Activated CD4-positive, alpha-beta T cell treated with anti-CD3 and anti-CD28 coated beads for 36 hours (primary cell): ENCODE results near the gene DGKI. TPM values are rescaled to one million over a fixed set of nuclear protein-coding genes. Genes with fewer than 3 reads are reported as not detected.

Experiments used
- ATAC-seq: fragments of 200-7000 bp; cut with Tn5 transposase; one replicate; pipeline ENCODE4 v1.10.0; 2021; ENCODE audit warnings: mild to moderate bottlenecking, moderate library complexity
- CTCF ChIA-PET: fragments of 350-600 bp; sonication (Branson Sonifier 250); formaldehyde crosslinking; loops from one replicate; lab custom pipeline; 2021; ENCODE audit warnings: antibody characterized with exemption; lab: Charles Lee
- POLR2A ChIA-PET: fragments of 350-600 bp; sonication (Branson Sonifier 250); formaldehyde crosslinking; loops from one replicate; lab custom pipeline; 2021; ENCODE audit warnings: antibody characterized with exemption, inconsistent platforms; lab: Charles Lee
- DNase-seq: peaks from one replicate; pipeline ENCODE4 v3.0.0-alpha.2; 2020
- H3K27ac Mint-ChIP-seq: one replicate; pipeline ENCODE4 v1.8.0; 2021; ENCODE audit warnings: mixed read lengths
- H3K27me3 Mint-ChIP-seq: one replicate; pipeline ENCODE4 v1.8.0; 2021; ENCODE audit warnings: mixed read lengths
- H3K36me3 Mint-ChIP-seq: one replicate; pipeline ENCODE4 v1.8.0; 2021; ENCODE audit warnings: low read depth, mixed read lengths
- H3K4me1 Mint-ChIP-seq: one replicate; pipeline ENCODE4 v1.8.0; 2021; ENCODE audit warnings: mixed read lengths
- H3K4me3 Mint-ChIP-seq: one replicate; pipeline ENCODE4 v1.8.0; 2021; ENCODE audit warnings: mild to moderate bottlenecking, moderate library complexity, mixed read lengths
- H3K9me3 Mint-ChIP-seq: one replicate; pipeline ENCODE4 v1.8.0; 2021; ENCODE audit warnings: low read depth, mixed read lengths
- intact Hi-C, 2 experiments: fragments of 100-400 bp; cut with DNase I in 1 of 2; cut with micrococcal nuclease in 1 of 2; formaldehyde crosslinking; loops; one replicate each; pipeline versions ENCODE4 v1.14.2 to v1.15.1; 2022 to 2024; cut with DNase I, micrococcal nuclease
- total RNA-seq, 2 experiments: library from RNA; stranded (reverse); gene quantifications; one replicate each; pipeline ENCODE4 v1.2.3, GENCODE V29; 2021

Gene DGKI
- total RNA-seq, 2 experiments from 2014 or later = 2.9 to 3.0 TPM

GRCh38 chr7:137787301-137787976, 59.3 kb downstream of the DGKI start:
- Mint-ChIP-seq H3K27ac (no peak overlapping the region), H3K4me1 (no peaks in the 10 kb centered on the region), H3K9me3 (peaks cover 8% of the 10 kb centered on the region), H3K36me3 (no peaks in the 10 kb centered on the region), H3K27me3 (peaks cover 37% of the 10 kb centered on the region), H3K4me3 (no peak overlapping the region)
- DNase-seq = no peak
- no peak for ATAC-seq
- intact Hi-C loops = no loop called here
- ChIA-PET CTCF (no interaction called here), POLR2A (no interaction called here)

GRCh38 chr7:137778511-137778910, 68.3 kb downstream of the DGKI start:
- H3K9me3 Mint-ChIP-seq = peaks cover 4% of the 10 kb centered on the region
- no peak overlapping the region for H3K4me3 Mint-ChIP-seq
- POLR2A ChIA-PET = no interaction called here
- H3K4me1 Mint-ChIP-seq = peaks cover 2% of the 10 kb centered on the region
- no peak overlapping the region for H3K27ac Mint-ChIP-seq
- H3K36me3 Mint-ChIP-seq = no peaks in the 10 kb centered on the region
- peaks cover 27% of the 10 kb centered on the region for H3K27me3 Mint-ChIP-seq
- no peak for ATAC-seq
- DNase-seq = no peak
- intact Hi-C loops = no loop called here
- CTCF ChIA-PET = interaction anchor here (1.6 kb wide), 1 partner anchor 25 kb away, joined by 4 read pairs; no protein-coding TSS in a partner anchor

- ATAC-seq (peak; percentile 53), DNase-seq (peak; percentile 17)
- H3K4me3 Mint-ChIP-seq = peak overlapping the region; percentile 47
- H3K4me1 Mint-ChIP-seq = peaks cover 2% of the 10 kb centered on the region
- no peak overlapping the region for H3K27ac Mint-ChIP-seq
- no peaks in the 10 kb centered on the region for H3K36me3 Mint-ChIP-seq
- H3K9me3 Mint-ChIP-seq = no peaks in the 10 kb centered on the region
- CTCF ChIA-PET = interaction anchor here (0.7 kb wide), 2 partner anchors 33 to 319 kb away, joined by 3 read pairs; no protein-coding TSS in a partner anchor
- intact Hi-C loops = no loop called here
- peaks cover 10% of the 10 kb centered on the region for H3K27me3 Mint-ChIP-seq
- POLR2A ChIA-PET = no interaction called here
These were observed 72.0 kb downstream of the DGKI start for GRCh38 chr7:137774793-137775201.

GRCh38 chr7:137772748-137773147, 74.0 kb downstream of the DGKI start:
- H3K4me3 Mint-ChIP-seq = no peak overlapping the region
- ChIA-PET CTCF (interaction anchor here (0.6 kb wide), 1 partner anchor 327 kb away, joined by 3 read pairs; no protein-coding TSS in a partner anchor), POLR2A (no interaction called here)
- H3K27me3 Mint-ChIP-seq = peaks cover 3% of the 10 kb centered on the region
- intact Hi-C loops = no loop called here
- ATAC-seq (peak; percentile 70), DNase-seq (no peak)
- H3K9me3 Mint-ChIP-seq = no peaks in the 10 kb centered on the region
- H3K27ac Mint-ChIP-seq = no peak overlapping the region
- no peaks in the 10 kb centered on the region for H3K36me3 Mint-ChIP-seq
- peaks cover 2% of the 10 kb centered on the region for H3K4me1 Mint-ChIP-seq

- ChIA-PET CTCF (no interaction called here), POLR2A (no interaction called here)
- DNase-seq = no peak
- Mint-ChIP-seq H3K9me3 (no peaks in the 10 kb centered on the region), H3K27ac (no peak overlapping the region), H3K36me3 (no peaks in the 10 kb centered on the region), H3K27me3 (peaks cover 3% of the 10 kb centered on the region), H3K4me3 (no peak overlapping the region), H3K4me1 (peaks cover 2% of the 10 kb centered on the region)
- intact Hi-C loops = no loop called here
- ATAC-seq = no peak
These were observed 74.5 kb downstream of the DGKI start for GRCh38 chr7:137772316-137772715.

GRCh38 chr7:137771679-137772078, 75.1 kb downstream of the DGKI start:
- no peak for ATAC-seq
- intact Hi-C loops = no loop called here
- ChIA-PET POLR2A (no interaction called here), CTCF (no interaction called here)
- Mint-ChIP-seq H3K4me3 (no peak overlapping the region), H3K27me3 (peaks cover 2% of the 10 kb centered on the region), H3K36me3 (no peaks in the 10 kb centered on the region), H3K27ac (no peak overlapping the region), H3K4me1 (peaks cover 2% of the 10 kb centered on the region), H3K9me3 (no peaks in the 10 kb centered on the region)
- DNase-seq = no peak

- DNase-seq (no peak), ATAC-seq (no peak)
- Mint-ChIP-seq H3K4me3 (no peak overlapping the region), H3K36me3 (no peaks in the 10 kb centered on the region), H3K27ac (no peak overlapping the region), H3K4me1 (peaks cover 2% of the 10 kb centered on the region), H3K27me3 (no peaks in the 10 kb centered on the region), H3K9me3 (no peaks in the 10 kb centered on the region)
- CTCF ChIA-PET = no interaction called here
- intact Hi-C loops = no loop called here
- POLR2A ChIA-PET = no interaction called here
These were observed 75.5 kb downstream of the DGKI start for GRCh38 chr7:137771273-137771672.

GRCh38 chr7:137768366-137768765, 78.4 kb downstream of the DGKI start:
- CTCF ChIA-PET = no interaction called here
- Mint-ChIP-seq H3K4me3 (no peak overlapping the region), H3K27me3 (peaks cover 5% of the 10 kb centered on the region), H3K9me3 (no peaks in the 10 kb centered on the region), H3K4me1 (no peaks in the 10 kb centered on the region), H3K27ac (no peak overlapping the region), H3K36me3 (no peaks in the 10 kb centered on the region)
- DNase-seq = no peak
- POLR2A ChIA-PET = no interaction called here
- intact Hi-C loops = no loop called here
- ATAC-seq = no peak

GRCh38 chr7:137762334-137762733, 84.4 kb downstream of the DGKI start:
- H3K9me3 Mint-ChIP-seq = no peaks in the 10 kb centered on the region
- intact Hi-C loops = no loop called here
- H3K27me3 Mint-ChIP-seq = peaks cover 13% of the 10 kb centered on the region
- POLR2A ChIA-PET = no interaction called here
- no peaks in the 10 kb centered on the region for H3K36me3 Mint-ChIP-seq
- no peaks in the 10 kb centered on the region for H3K4me1 Mint-ChIP-seq
- DNase-seq (no peak), ATAC-seq (no peak)
- H3K27ac Mint-ChIP-seq = no peak overlapping the region
- CTCF ChIA-PET = no interaction called here
- H3K4me3 Mint-ChIP-seq = no peak overlapping the region

- intact Hi-C loops = no loop called here
- H3K4me1 Mint-ChIP-seq = no peaks in the 10 kb centered on the region
- ATAC-seq (no peak), DNase-seq (no peak)
- ChIA-PET POLR2A (no interaction called here), CTCF (no interaction called here)
- H3K36me3 Mint-ChIP-seq = no peaks in the 10 kb centered on the region
- no peaks in the 10 kb centered on the region for H3K9me3 Mint-ChIP-seq
- H3K27ac Mint-ChIP-seq = no peak overlapping the region
- H3K27me3 Mint-ChIP-seq = peaks cover 8% of the 10 kb centered on the region
- no peak overlapping the region for H3K4me3 Mint-ChIP-seq
These were observed 86.7 kb downstream of the DGKI start for GRCh38 chr7:137760111-137760510.

- CTCF ChIA-PET = interaction anchor here (0.6 kb wide), 2 partner anchors 648 to 673 kb away, joined by 3 read pairs; no protein-coding TSS in a partner anchor
- POLR2A ChIA-PET = no interaction called here
- DNase-seq (no peak), ATAC-seq (no peak)
- no peaks in the 10 kb centered on the region for H3K4me1 Mint-ChIP-seq
- intact Hi-C loops = no loop called here
- H3K9me3 Mint-ChIP-seq = no peaks in the 10 kb centered on the region
- peaks cover 11% of the 10 kb centered on the region for H3K27me3 Mint-ChIP-seq
- no peak overlapping the region for H3K27ac Mint-ChIP-seq
- H3K36me3 Mint-ChIP-seq = no peaks in the 10 kb centered on the region
- no peak overlapping the region for H3K4me3 Mint-ChIP-seq
These were observed 89.4 kb downstream of the DGKI start for GRCh38 chr7:137757146-137757925.
